H1 (cell line): ENCODE measurements around the gene EEF1AKMT3. TPM values are rescaled to one million over a fixed set of nuclear protein-coding genes. Genes with fewer than 3 reads are reported as not detected.

Experiments
- CHD7 ChIP-seq: fragments of 300-600 bp; sonication (generic); IDR thresholded peaks from 2 replicates; pipeline ENCODE4 v1.7.1; 2012; ENCODE audit warnings: low read length, moderate library complexity, mild to moderate bottlenecking, inconsistent platforms; ENCODE audit not compliant: insufficient replicate concordance
- HDAC2 ChIP-seq, 2 experiments: fragments of 300-600 bp in 1 of 2; sonication (generic) in 1 of 2; IDR thresholded peaks; 2 replicates each; pipeline ENCODE4 v1.6.1; 2011 to 2012; ENCODE audit warnings: low read depth in 2 of 2, low read length in 2 of 2, mild to moderate bottlenecking in 2 of 2, moderate library complexity in 2 of 2, borderline replicate concordance in 1 of 2, inconsistent platforms in 1 of 2
- TAF7 ChIP-seq: optimal IDR thresholded peaks from 2 replicates; pipeline ENCODE3; 2011; ENCODE audit warnings: low read depth, mild to moderate bottlenecking, inconsistent platforms, low read length, moderate library complexity, borderline replicate concordance
- polyA plus RNA-seq, 7 experiments: library from polyadenylated mRNA; depleted of rRNA in 3 of 7; stranded (reverse) in 5 of 7; unstranded in 2 of 7; fragments of >200 nt in 5 of 7; fragments of 200-250 nt in 2 of 7; gene quantifications; 1 replicate in 5 of 7; 2 replicates in 1 of 7; 4 replicates in 1 of 7; pipeline versions ENCODE4 v1.2.1 to v1.2.3, GENCODE V29; 2011 to 2013; ENCODE audit warnings: missing spikeins in 2 of 7, mixed read lengths in 2 of 7
- total RNA-seq: library from RNA; stranded (reverse); fragmentation: NEBNext Ultra II Directional; extraction: Animal tissue kit (Norgen Biotek cat#: 25700); gene quantifications from 2 replicates; pipeline ENCODE4 v1.2.1, GENCODE V29; 2021

EEF1AKMT3 gene
- total and polyA plus RNA-seq, 2 of the 8 experiments (the other 6 are each of a cell fraction or from before 2014, with no cell fraction given): 3.1 to 4.4 TPM

GRCh38 chr12:57795354-57795753 lies 22.9 kb downstream of the EEF1AKMT3 start (continued):
- TF ChIP-seq CHD7: no peak
- TF ChIP-seq TAF7: no peak
- TF ChIP-seq HDAC2 (IDR thresholded peaks at IDR 0.05; ENCODE audit: borderline replicate concordance in 1 of 2, low read depth in 2 of 2, low read length in 2 of 2): no peak
